ENCODE measurements around the gene NAT9.

NAT9 gene

DNA sequence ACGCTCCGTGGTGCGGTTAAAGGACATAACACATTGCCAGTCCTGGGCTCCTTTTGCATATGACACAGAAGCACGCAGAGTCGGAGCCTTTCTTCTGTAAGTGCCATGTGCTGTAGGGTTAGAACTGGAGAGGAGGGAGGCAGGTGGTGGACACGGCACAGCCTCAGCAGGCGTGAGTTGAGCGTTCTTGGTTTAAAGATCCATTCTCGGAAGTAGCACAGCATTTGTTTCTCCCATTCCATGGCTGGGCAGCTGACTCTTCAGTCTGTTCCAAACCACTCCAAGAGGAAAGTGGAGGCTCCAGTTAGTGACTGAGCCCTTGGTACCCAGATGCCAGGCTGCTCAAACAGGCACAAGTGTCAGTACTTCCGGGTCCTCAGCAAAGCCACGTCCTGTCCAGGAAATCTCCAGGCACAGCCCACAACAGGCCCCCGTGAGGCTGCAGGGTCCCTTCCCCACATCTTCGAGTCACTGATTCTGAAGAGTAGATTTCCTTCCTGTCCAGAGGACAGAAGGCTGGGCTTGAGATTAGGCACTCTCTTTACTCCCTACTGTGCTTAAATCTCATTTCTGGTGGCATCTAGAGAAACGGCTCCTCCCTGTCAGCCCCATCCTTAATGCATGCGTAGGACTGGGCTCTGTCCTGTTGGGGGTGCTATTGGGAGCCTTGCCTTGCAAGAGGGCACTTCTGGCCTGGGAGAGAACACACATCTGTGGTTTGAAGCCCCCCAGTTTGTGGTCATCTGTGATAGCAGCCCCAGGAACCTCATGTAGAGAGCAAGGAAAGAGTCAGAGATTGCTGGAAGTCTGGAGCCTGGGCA is 39.6 kb upstream of the NAT9 start:
- DNase-seq (ENCODE audit: low read depth, low spot score), result no peak
- Histone ChIP-seq H3K4me1 (ENCODE audit: control insufficient read depth, insufficient read depth, low read length) (no peaks in the 10 kb centered on the region), H3K36me3 (ENCODE audit: control insufficient read depth, insufficient read depth, low read length) (no peaks in the 10 kb centered on the region), H3K4me3 (ENCODE audit: low read length) (no peak overlapping the region), H3K27ac (ENCODE audit: low read length) (no peak overlapping the region), H3K9me3 (ENCODE audit: control insufficient read depth, insufficient read depth, low read length) (no peaks in the 10 kb centered on the region), H3K27me3 (ENCODE audit: control insufficient read depth, insufficient read depth, low read length) (no peaks in the 10 kb centered on the region)
- no CpG with 5 or more reads among the region's 15 CpGs for WGBS (ENCODE audit: insufficient coverage, insufficient read length)

DNA sequence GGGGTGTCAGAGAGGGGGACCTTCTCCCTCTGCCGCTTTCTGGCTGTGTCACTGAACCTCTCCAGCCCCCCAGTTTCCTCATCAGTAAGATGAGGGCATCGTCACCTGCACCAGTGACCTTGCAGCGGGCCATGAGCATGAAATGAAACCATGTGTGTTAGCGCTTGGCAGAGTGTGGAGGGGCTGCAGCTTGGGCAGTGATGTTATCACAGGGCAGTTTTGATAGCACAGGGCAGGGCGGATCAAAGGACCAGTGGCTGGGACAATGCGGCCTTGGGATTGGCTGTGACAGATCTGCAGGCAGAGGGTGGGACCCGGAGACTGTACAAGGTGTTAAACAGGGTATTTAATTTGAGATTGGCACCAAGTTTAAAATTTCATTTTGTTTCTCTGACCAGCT is 38.9 kb upstream of the NAT9 start:
- H3K36me3 ChIP-seq (ENCODE audit: control insufficient read depth, insufficient read depth, low read length), result no peaks in the 10 kb centered on the region
- H3K27ac ChIP-seq (ENCODE audit: low read length), result no peak overlapping the region
- no peak overlapping the region for H3K4me3 ChIP-seq (ENCODE audit: low read length)
- H3K4me1 ChIP-seq (ENCODE audit: control insufficient read depth, insufficient read depth, low read length), result no peaks in the 10 kb centered on the region
- H3K9me3 ChIP-seq (ENCODE audit: control insufficient read depth, insufficient read depth, low read length), result no peaks in the 10 kb centered on the region
- H3K27me3 ChIP-seq (ENCODE audit: control insufficient read depth, insufficient read depth, low read length), result no peaks in the 10 kb centered on the region
- DNase-seq (ENCODE audit: low read depth, low spot score), result no peak
- WGBS (ENCODE audit: insufficient coverage, insufficient read length), result no CpG with 5 or more reads among the region's 7 CpGs

DNA sequence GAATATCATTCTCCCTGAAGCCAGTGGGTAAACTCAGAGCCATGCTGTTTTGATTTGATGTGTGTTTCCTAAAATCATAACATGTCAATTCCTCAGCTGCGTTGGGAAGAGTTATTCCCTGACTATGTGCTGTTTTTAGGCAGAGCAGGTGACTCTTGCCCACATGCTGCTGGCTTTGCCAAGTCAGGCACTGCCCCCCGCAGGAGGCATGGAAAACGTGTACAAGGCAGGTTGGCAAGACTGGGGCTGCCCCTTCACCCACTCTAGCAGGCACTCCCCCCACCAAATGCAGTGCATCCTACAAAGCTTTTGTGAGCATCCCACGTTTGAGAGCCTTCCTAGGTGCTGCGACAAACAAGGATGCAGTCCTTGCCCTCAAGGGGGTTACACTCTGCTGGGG is 38.3 kb upstream of the NAT9 start:
- Histone ChIP-seq H3K4me1 (ENCODE audit: control insufficient read depth, insufficient read depth, low read length) (no peaks in the 10 kb centered on the region), H3K9me3 (ENCODE audit: control insufficient read depth, insufficient read depth, low read length) (no peaks in the 10 kb centered on the region), H3K36me3 (ENCODE audit: control insufficient read depth, insufficient read depth, low read length) (no peaks in the 10 kb centered on the region), H3K27me3 (ENCODE audit: control insufficient read depth, insufficient read depth, low read length) (no peaks in the 10 kb centered on the region), H3K4me3 (ENCODE audit: low read length) (no peak overlapping the region), H3K27ac (ENCODE audit: low read length) (no peak overlapping the region)
- WGBS (ENCODE audit: insufficient coverage, insufficient read length), result no CpG with 5 or more reads among the region's 5 CpGs
- DNase-seq (ENCODE audit: low read depth, low spot score), result no peak

DNA sequence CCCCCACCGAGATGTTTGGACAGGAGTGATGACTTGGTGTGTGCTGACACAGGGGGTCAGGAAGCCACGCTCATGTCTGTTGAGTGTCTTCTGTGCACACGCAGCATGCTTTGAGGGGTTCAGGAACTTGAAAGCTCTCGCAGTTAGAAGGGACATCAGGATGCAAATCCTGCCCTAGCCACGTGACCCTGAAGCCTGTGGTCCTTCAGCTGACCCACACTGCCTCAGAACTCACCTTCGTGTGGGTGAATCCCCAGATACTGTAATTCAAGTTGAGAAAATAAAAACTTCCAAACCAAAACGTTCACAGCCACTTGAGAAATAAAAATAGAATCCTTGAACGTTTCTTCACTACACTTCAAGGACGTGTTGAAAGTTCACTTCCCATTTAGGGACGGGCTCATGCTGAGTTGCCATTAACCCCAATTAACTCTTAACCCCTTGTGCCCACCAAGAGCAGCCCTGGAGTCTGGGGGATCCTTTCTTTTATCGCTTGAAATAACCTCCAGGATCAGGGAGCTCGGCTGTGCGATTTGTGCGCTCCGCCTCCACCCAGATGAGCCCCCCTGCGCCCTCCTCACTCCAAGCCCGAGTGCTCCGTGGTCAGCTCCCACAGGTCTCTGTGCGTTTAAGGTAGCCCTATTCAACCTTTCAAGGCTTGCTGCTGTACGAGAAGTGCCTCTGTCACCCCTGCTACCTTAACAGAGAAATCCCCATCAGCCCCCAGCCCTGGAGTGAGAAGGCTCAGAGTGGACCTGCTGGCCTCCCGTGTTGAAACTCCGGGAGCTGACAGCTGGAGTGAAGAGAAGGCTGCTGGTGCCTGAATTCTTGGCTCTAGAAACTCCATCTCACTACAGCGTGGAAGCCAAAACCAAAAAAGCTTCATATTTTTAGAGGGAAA is 36.2 kb upstream of the NAT9 start:
- Histone ChIP-seq H3K36me3 (ENCODE audit: control insufficient read depth, insufficient read depth, low read length) (no peaks in the 10 kb centered on the region), H3K27ac (ENCODE audit: low read length) (no peak overlapping the region)

DNA sequence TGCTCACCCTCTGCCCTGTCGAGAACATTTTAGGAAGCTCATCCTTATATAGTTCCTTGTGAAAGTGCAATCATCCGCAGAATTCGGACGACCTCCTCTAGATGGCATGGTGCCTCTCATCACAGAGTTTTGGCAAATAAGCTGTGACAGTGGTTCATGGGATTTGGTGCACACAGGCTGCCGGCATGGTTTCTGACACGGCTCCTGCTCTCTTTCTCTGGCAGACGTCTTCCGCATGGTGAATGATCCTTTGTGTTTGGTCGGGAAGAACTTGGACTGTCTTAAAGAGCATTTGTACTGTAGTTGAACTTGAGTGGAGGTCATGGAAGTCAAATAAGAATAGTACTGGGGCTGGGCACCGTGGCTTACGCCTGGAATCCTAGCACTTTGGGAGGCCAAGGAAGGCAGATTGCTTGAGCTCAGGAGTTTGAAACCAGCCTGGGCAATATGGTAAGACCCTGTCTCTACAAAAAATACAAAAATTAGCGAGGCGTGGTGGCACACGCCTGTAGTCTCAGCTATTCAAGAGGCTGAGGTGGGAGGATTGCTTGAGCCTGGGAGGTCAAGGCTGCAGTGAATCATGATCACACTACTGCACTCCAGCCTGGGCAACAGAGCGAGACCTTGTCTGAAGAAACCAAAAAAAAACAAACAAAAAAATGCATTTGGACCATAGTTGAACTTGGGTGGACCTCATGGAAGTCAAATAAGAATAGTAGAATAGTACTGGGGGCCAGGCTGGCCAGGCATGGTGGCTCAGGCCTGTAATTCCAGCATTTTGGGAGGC is 34.7 kb upstream of the NAT9 start:
- no CpG with 5 or more reads among the region's 15 CpGs for WGBS (ENCODE audit: insufficient coverage, insufficient read length)
- no peaks in the 10 kb centered on the region for H3K36me3 ChIP-seq (ENCODE audit: control insufficient read depth, insufficient read depth, low read length)

More for the DNA sequence above, 36.2 kb upstream of the NAT9 start:
- DNase-seq (ENCODE audit: low read depth, low spot score), result no peak
- Histone ChIP-seq H3K4me3 (ENCODE audit: low read length) (no peak overlapping the region), H3K27me3 (ENCODE audit: control insufficient read depth, insufficient read depth, low read length) (no peaks in the 10 kb centered on the region), H3K4me1 (ENCODE audit: control insufficient read depth, insufficient read depth, low read length) (no peaks in the 10 kb centered on the region), H3K9me3 (ENCODE audit: control insufficient read depth, insufficient read depth, low read length) (no peaks in the 10 kb centered on the region)
- no CpG with 5 or more reads among the region's 23 CpGs for WGBS (ENCODE audit: insufficient coverage, insufficient read length)

DNA sequence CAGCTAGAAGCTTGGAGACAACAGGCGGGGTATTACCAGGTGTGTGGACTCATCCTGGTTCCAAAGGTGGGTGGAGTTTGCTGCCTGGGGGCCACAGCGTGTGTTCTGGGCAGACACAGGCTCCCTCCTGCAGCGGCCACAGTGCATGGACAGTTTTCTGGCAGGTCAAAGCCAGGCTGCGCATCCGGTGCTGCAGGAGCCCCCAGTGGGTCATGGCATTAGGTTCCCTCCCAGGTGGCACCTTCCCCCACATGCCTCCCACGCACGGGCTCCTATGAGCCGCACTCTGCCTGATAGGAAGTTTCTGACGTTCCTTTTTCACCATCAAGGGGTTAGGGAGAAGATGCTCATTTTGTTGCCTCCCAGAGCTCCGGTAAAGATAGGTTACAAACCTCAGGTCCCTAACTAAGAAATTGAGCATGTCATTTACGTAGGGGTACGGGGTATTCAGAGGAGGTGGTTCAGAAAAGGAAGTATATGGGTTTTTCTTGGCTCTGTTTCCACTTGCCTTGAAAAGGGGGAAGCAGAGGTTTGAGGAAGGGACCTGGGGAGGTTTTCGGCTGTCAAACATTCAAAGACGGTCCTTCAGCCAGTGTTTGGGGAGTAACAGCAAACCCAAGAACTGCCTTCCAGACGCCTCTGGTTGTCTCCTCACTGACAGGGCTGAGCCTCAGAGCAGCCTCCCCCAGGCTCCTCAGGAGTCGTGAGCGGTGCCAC is 32.7 kb upstream of the NAT9 start:
- no CpG with 5 or more reads among the region's 17 CpGs for WGBS (ENCODE audit: insufficient coverage, insufficient read length)
- no peaks in the 10 kb centered on the region for H3K4me1 ChIP-seq (ENCODE audit: control insufficient read depth, insufficient read depth, low read length)
- no peak for DNase-seq (ENCODE audit: low read depth, low spot score)

More for the DNA sequence above, 34.7 kb upstream of the NAT9 start:
- no peaks in the 10 kb centered on the region for H3K9me3 ChIP-seq (ENCODE audit: control insufficient read depth, insufficient read depth, low read length)
- no peaks in the 10 kb centered on the region for H3K4me1 ChIP-seq (ENCODE audit: control insufficient read depth, insufficient read depth, low read length)
- no peak overlapping the region for H3K27ac ChIP-seq (ENCODE audit: low read length)
- no peaks in the 10 kb centered on the region for H3K27me3 ChIP-seq (ENCODE audit: control insufficient read depth, insufficient read depth, low read length)
- H3K4me3 ChIP-seq (ENCODE audit: low read length), result no peak overlapping the region
- no peak for DNase-seq (ENCODE audit: low read depth, low spot score)

DNA sequence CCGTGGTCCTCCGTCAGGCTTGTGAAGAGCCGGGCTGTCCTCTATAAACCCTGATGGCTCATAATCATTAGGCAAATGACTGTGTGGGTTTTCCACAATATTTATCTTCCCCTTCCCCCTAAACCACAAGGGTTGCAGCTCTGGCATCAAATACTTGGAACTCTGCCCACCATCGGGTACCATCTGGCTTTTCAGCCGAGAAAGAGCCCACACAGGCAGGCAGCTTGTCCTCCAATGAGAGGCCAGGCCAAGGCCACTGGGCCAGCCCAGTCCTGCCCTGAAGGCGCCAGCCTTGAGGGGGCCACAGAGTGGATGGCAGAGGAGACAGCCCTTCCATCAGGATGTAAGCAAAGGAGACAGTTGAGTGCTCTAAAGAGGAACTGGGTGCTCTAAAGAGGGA is 31.8 kb upstream of the NAT9 start:
- Histone ChIP-seq H3K27ac (ENCODE audit: low read length) (no peak overlapping the region), H3K27me3 (ENCODE audit: control insufficient read depth, insufficient read depth, low read length) (no peaks in the 10 kb centered on the region), H3K36me3 (ENCODE audit: control insufficient read depth, insufficient read depth, low read length) (no peaks in the 10 kb centered on the region; the same call in 1 of the 2 replicates), H3K4me1 (ENCODE audit: control insufficient read depth, insufficient read depth, low read length) (no peaks in the 10 kb centered on the region), H3K4me3 (ENCODE audit: low read length) (no peak overlapping the region), H3K9me3 (ENCODE audit: control insufficient read depth, insufficient read depth, low read length) (no peaks in the 10 kb centered on the region)
- WGBS (ENCODE audit: insufficient coverage, insufficient read length), result no CpG with 5 or more reads among the region's 6 CpGs
- no peak for DNase-seq (ENCODE audit: low read depth, low spot score)

More for the DNA sequence above, 32.7 kb upstream of the NAT9 start:
- Histone ChIP-seq H3K27ac (ENCODE audit: low read length) (no peak overlapping the region), H3K27me3 (ENCODE audit: control insufficient read depth, insufficient read depth, low read length) (no peaks in the 10 kb centered on the region), H3K9me3 (ENCODE audit: control insufficient read depth, insufficient read depth, low read length) (no peaks in the 10 kb centered on the region), H3K36me3 (ENCODE audit: control insufficient read depth, insufficient read depth, low read length) (no peaks in the 10 kb centered on the region; the same call in 1 of the 2 replicates), H3K4me3 (ENCODE audit: low read length) (no peak overlapping the region)

DNA sequence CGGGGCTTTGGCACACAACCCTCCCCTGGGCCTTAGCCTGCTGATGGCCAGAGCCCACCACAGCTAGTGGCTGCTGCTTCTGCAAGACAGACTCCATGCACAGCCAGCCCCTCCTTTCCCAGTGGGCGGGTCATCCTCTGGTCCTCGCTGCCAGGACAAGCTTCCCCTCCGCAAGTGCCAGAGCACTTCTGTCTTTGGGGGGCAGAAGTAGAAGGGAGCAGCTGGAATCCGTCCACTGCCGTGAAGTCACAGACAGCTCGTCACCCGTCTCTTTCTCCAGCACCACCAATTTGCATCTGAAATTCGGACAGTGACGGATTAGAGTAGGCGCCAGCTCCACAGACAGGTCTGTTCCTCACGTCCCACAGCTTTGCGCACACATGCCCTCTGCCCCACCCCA is 31.3 kb upstream of the NAT9 start:
- no peaks in the 10 kb centered on the region for H3K27me3 ChIP-seq (ENCODE audit: control insufficient read depth, insufficient read depth, low read length)
- H3K4me3 ChIP-seq (ENCODE audit: low read length), result no peak overlapping the region
- H3K27ac ChIP-seq (ENCODE audit: low read length), result no peak overlapping the region
- DNase-seq (ENCODE audit: low read depth, low spot score), result no peak
- H3K36me3 ChIP-seq (ENCODE audit: control insufficient read depth, insufficient read depth, low read length), result no peaks in the 10 kb centered on the region; the same call in 1 of the 2 replicates
- no CpG with 5 or more reads among the region's 13 CpGs for WGBS (ENCODE audit: insufficient coverage, insufficient read length)
- H3K9me3 ChIP-seq (ENCODE audit: control insufficient read depth, insufficient read depth, low read length), result no peaks in the 10 kb centered on the region
- no peaks in the 10 kb centered on the region for H3K4me1 ChIP-seq (ENCODE audit: control insufficient read depth, insufficient read depth, low read length)

DNA sequence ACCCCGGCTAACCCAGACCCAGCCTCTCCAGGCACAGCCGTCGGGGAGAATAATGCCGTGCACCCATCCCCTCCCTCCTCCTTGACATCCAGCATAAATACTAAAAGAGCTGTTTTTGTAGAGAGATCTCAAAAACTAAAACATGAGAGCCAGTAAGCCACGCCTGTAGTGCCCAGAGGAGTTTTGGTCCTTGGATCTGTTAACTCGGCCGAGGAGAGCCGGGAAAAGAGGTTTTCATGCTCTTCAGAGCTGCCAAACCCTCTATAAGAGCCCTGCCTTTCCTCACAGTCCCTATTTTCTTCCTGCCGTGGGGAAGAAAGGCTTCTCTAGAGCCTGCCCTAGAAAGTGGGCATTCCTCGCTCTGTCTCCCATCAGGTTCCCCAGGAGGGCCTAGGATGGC is 30.2 kb upstream of the NAT9 start:
- H3K4me3 ChIP-seq (ENCODE audit: low read length), result no peak overlapping the region
- H3K9me3 ChIP-seq (ENCODE audit: control insufficient read depth, insufficient read depth, low read length), result no peaks in the 10 kb centered on the region
- H3K27me3 ChIP-seq (ENCODE audit: control insufficient read depth, insufficient read depth, low read length), result no peaks in the 10 kb centered on the region
- no peaks in the 10 kb centered on the region; the same call in 1 of the 2 replicates for H3K36me3 ChIP-seq (ENCODE audit: control insufficient read depth, insufficient read depth, low read length)
- H3K27ac ChIP-seq (ENCODE audit: low read length), result no peak overlapping the region
- H3K4me1 ChIP-seq (ENCODE audit: control insufficient read depth, insufficient read depth, low read length), result no peaks in the 10 kb centered on the region
- no peak for DNase-seq (ENCODE audit: low read depth, low spot score)
- no CpG with 5 or more reads among the region's 10 CpGs for WGBS (ENCODE audit: insufficient coverage, insufficient read length)

Data from iPS DF 6.9 (cell line).